Activated CD4-positive, CD25-positive, alpha-beta regulatory T cell treated with anti-CD3 and anti-CD28 coated beads, Interleukin-2, amount 50 U/mL, for 72 hours (primary cell): ENCODE data around the gene FTHL17.

ENCODE experiments used
- DNase-seq: peaks from one replicate; pipeline ENCODE4 v3.0.0; 2021

FTHL17 gene

DNA sequence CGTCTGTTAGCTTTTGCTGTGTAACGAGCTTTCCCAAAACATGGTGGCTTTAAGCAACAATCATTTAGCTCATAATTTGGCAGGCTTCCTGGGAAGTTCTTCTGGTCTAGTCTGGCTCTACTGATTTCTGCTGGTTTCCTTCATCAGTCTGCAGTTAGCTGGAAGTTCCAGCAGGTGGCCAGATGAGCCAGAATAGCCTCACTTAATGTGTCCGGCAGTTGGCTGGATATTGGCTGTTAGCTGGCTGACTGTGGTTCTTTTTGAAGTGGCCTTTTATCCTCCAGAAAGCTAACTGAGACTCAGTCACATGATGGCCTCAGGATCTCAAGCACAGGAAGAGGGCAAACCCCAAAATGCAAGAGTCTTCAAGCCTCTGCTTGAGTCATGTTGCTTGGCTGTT is 34.9 kb downstream of the FTHL17 start:
- no peak for DNase-seq

DNA sequence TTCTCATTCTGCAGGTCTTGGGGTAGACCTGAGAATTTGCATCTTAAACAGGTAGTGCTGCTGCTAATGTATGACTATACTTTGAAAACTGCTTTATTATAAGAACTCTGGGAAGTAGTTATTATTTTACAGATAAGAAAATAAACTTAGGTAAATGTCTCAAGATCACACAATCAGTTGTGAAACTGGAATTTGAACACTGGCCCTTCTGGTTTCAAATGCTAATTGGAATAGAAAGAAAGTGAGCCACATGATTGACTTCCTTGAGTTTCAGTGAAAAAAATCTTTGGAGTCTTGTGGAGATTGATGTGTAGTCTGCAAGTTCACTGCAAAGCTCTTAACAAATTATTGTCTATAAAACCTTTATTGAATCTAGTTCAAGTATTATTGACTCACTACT is 44.5 kb downstream of the FTHL17 start:
- no peak for DNase-seq

DNA sequence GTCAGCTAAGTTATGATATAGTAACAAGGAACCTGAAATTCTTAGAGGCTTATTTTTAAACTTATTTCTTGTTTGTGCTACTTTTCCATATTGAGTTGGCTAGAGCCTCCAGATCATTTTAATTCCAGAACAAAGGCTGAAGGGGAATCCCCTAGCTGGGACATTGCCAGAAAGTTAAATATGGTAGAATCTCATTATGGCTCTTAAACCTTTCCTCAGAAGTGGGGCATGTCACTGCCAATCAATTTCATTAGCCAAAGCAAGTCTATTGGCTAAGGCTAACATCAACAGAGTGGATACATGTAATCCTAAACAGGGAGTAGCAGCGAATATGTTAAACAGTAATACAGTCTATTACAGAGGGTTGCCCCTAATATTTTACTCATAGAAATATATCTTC is 47.0 kb downstream of the FTHL17 start:
- no peak for DNase-seq

DNA sequence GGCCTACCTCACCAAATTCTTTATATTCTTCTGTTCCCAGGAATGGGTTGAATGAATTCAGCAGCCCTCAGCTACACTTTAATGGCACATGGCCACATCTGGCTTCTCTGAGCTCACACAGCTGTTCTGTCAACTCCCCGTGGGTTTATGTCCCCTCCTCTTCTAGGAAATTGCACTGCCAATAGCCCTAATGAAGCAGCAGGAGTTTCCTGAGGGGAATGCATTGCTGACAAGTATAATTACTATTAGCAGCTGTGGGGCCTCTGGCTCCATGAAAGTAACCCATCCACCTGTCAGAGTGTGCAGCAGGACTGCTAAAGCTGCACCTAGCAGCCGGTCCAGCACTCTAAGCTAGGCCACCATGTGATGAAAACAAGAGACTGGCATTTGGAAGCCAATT is 50.3 kb downstream of the FTHL17 start:
- no peak for DNase-seq
